C4-2B (cell line): Measurements from ENCODE around the gene VTI1A.
A peak's percentile ranks its signal among the peaks of the same experiment; 100 is the strongest.

Experiments used
- H3K27ac ChIP-seq: fragments of 450-650 bp; 2 replicates; pipeline ENCODE4 v1.5.1; 2017
- CTCF ChIP-seq: fragments of 450-650 bp; conservative IDR thresholded peaks from 2 replicates; pipeline ENCODE4 v1.5.1; 2017; ENCODE audit warnings: mild to moderate bottlenecking
- ZFX ChIP-seq: fragments of 450-650 bp; IDR thresholded peaks from 2 replicates; pipeline ENCODE4 v1.6.1; 2017

The VTI1A gene

GRCh38 chr10:112810711-112811151 is 363.7 kb downstream of the VTI1A start:
- TF ChIP-seq ZFX = no peak
- no peak for TF ChIP-seq CTCF
- H3K27ac ChIP-seq = peak overlapping the region; percentile 75

- H3K27ac ChIP-seq = peak overlapping the region; percentile 75
- TF ChIP-seq CTCF (no peak), ZFX (no peak)
Measured at GRCh38 chr10:112811741-112812551, 364.9 kb downstream of the VTI1A start.

- H3K27ac ChIP-seq = peak overlapping the region; percentile 75
- TF ChIP-seq CTCF (no peak), ZFX (no peak)
Measured at GRCh38 chr10:112812586-112812985, 365.6 kb downstream of the VTI1A start.

- TF ChIP-seq ZFX = no peak
- no peak for TF ChIP-seq CTCF
- no peak overlapping the region for H3K27ac ChIP-seq
Measured at GRCh38 chr10:112813866-112814591, 367.0 kb downstream of the VTI1A start.

- no peak overlapping the region for H3K27ac ChIP-seq
- TF ChIP-seq ZFX = no peak
Measured at GRCh38 chr10:112815269-112816032, 368.4 kb downstream of the VTI1A start.

GRCh38 chr10:112816033-112816430 is 369.0 kb downstream of the VTI1A start:
- TF ChIP-seq CTCF = no peak
- TF ChIP-seq ZFX = no peak
- no peak overlapping the region for H3K27ac ChIP-seq

GRCh38 chr10:112816891-112817290 is 369.9 kb downstream of the VTI1A start:
- no peak for TF ChIP-seq ZFX
- no peak overlapping the region for H3K27ac ChIP-seq
